Ammon's horn (tissue), 1 donor: ENCODE data around the gene CARS1.

Experiments used
- DNase-seq: peaks from one replicate; pipeline ENCODE4 v3.0.0-alpha.2; 2016; ENCODE audit warnings: low spot score

CARS1 gene

GRCh38 chr11:3060436-3061025 is 3.3 kb upstream of the CARS1 start:
- DNase-seq: no peak

GRCh38 chr11:3058753-3059664 is 1.8 kb upstream of the CARS1 start:
- DNase-seq: no peak

DNA sequence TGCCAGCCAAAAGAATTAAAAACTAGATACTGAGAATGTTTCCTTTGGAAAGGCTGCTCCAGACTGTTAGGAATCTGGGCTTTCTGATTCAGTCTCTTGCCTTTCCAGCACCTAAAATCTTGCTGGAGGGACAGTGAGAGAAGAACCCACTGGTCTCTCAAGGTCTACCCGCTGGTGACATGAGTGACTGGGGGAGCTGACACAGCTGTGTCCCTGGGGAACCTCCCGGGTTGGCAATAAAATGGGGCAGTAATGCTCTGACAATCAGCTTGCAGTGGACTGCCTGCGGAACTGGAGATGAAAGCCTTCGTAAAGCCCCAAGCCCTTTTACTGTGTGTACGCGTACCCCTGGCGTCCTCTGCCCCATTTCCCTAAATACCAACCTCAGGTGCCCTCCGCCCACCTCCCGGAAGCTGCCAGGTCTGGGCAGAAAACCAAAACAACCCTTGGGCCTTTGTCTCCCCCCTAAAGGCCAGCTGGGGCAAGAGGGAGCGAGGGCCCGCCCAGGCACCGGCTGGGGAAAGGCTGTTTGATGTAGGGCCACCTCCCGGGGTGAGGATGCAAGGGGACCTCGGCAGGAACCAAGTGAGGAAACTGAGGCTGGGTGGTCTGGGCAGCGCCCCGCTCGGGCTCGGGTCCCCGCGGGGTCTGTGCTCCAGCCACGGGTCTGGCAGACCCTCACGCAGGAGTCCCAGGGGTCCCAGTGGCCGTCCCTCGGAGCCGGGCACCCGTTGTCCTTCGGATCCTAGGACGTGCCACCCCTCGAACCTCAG is 741 bp downstream of the CARS1 start:
- no peak for DNase-seq

DNA sequence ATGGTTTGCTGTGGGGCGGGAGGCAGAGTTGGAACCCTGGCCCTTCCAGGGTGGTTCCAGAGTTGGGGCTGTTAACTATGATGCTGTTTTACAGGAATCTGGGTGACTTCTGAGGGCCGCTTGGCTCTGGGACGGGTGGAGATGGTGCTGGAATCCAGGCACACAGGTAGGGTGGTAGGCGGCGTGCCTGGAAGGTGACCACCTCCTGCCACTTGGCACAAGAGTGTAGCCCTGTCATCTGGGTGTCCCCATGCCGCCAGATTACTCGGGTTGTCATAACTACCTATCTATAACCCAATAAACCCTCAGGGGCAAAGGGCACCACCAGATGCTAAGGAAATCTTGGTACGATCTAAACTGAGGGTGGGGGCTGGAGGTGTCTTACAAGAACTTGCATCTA is 1.3 kb downstream of the CARS1 start:
- DNase-seq: no peak

DNA sequence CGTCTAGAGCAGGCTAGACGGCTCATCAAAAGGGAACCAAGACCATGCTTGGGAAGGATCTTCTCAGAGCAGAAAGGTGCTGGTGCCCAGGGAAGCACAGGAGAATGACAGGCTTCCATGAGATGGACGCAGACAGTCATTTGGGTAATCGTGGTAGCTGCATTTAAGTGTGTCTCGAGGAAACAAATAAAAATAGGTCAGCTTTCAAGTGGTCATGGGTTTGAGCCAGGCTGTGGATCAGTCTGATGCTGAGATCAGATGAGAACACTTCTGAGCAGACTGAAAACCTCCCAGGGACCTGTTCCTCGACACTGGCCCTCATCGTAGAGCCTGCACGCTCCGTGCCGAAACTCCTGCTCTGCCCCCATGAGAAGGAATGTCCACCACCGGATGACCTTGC is 4.7 kb downstream of the CARS1 start:
- no peak for DNase-seq

DNA sequence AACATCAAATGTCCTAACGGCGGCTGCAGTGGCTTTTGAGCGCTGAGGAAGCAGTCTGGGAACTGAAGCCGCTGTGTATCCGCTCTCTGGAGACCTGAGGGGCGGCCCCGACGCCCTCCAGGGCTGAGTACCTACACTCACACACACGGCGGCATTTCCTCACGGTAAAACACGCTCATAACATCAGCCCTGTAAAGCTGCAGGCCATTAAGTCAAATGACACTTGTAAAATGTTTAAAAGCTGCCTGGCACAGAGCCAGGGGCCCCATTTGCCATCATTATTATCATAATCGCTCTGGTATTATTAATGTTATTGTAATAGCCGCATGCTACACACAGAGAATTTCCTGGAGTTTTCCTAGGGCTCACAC is 5.1 kb downstream of the CARS1 start:
- no peak for DNase-seq

DNA sequence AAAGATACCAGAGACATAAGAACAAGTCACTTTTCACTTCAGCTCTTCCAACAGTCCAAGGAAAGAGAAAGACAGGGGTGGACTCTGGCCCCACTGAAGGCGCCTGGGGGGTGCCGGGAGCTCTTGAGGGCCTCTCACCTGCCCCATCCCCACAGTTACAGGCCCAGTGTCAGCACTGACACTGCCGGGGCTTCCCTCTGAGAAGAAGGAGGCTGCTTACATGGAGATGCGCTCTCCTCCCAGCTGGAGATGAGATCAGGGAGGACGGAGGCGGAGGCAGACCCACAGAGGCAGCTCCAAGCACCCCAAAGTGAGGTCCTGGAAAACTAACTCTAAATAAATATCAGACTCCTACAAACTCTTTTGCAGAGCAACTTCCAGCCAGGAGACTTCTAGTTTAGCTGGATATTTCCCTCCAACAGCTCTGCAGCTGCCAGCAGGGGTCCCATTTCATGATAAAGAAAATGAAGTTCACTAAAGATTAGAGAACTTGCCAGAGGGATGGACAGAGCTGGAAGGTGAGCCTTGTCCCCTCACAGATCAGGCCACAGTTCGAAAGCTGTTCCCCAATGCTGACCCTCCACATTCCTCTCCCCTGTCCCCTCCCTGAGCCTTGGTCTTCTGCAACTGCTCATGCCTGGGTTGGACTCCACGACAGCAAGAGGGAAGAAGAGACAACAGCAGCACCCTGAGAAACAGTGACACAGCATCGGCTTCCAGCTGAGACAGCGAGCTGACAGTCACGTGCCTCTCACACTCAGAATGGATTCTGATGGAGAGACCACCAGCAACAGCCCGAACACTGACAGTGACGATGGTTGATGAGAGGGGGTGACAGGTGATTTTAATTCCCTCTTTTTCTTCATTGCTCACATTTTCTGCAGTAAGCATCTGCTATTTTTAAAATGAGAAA is 5.8 kb downstream of the CARS1 start:
- peak; percentile 57 for DNase-seq

GRCh38 chr11:3050386-3051195 is 6.6 kb downstream of the CARS1 start:
- no peak for DNase-seq

DNA sequence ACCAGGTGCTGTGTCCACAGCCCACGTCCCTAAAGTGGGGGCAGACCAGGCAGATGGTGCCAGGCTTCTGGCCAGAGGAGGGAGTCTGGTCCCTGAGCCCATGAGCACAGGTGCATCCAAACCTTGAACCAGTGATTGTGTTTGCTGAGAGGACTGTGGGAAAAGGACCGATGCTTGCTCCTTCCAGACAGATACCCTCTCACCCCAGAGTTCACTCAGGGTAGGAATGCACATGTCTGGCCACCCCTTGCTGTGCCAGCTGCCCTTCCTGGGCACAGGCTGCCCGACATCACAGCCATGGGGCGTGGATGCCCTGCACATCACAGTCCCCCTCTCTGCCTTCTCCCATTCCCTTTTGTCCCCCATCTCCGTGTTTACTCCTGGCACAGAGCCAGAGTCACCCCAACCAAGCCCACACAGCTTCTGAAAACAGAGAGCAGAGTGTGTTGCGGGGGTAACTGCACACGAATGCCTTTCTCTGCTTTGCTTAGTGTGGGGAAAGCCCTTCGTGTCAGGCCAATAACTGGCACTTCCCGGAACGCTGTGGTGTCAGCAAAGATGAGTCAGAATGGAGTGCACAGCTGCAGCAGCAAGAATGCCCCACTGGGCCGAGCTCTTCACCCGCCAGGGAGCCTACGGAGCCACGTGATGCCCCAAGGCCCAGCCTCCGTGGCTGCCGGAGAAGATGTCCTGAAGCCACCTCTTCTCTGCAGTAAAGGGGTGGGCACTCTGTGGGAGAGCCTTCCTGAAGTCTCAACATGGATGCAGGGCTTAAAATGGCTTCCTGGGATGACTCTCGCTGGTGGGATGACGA is 7.6 kb downstream of the CARS1 start:
- peak; percentile 95 for DNase-seq

- no peak for DNase-seq
These were observed 9.6 kb downstream of the CARS1 start for GRCh38 chr11:3047637-3048036.

DNA sequence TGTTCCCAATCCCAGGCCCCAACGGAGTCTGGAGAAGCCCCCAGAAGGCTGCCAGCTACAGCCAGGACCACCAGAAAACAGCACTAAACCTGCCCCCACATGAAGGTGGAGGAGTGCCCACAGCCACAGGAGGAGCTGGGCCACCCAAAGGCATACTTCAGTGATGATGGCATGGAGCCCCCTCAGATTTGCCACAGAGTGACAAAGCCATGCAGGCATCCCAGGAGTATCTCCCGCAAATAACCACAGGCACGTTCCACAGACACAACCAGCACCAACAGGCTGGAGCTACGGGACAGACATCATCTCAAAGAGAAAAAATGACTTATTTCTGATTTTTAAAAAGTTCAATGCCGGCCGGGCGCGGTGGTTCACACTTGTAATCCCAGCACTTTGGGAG is 10.6 kb downstream of the CARS1 start:
- DNase-seq: no peak

GRCh38 chr11:3046190-3046589 is 11.0 kb downstream of the CARS1 start:
- no peak for DNase-seq

DNA sequence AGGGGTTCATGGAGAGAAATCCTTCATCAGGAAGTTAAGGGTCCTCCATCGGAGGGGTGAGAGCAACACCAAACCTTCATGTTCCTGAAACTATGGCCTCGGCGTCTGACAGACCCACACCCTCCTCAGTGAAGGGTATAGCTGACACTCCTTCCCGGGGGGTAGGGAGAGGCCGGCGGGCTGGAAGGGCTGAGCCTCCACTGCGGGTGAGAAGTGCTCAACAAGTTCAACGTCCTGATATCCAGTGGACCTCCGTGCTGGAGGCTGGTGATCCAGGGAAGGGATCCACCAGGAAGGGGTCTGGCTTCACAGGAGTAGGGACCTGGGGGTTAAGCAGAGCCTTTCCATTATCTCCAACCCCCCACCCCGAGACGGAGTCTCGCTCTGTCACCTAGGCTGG is 12.3 kb downstream of the CARS1 start:
- DNase-seq: no peak

GRCh38 chr11:3044004-3044403 is 13.2 kb downstream of the CARS1 start:
- DNase-seq: peak; percentile 1

GRCh38 chr11:3043315-3043871 is 13.8 kb downstream of the CARS1 start:
- peak; percentile 71 for DNase-seq

DNA sequence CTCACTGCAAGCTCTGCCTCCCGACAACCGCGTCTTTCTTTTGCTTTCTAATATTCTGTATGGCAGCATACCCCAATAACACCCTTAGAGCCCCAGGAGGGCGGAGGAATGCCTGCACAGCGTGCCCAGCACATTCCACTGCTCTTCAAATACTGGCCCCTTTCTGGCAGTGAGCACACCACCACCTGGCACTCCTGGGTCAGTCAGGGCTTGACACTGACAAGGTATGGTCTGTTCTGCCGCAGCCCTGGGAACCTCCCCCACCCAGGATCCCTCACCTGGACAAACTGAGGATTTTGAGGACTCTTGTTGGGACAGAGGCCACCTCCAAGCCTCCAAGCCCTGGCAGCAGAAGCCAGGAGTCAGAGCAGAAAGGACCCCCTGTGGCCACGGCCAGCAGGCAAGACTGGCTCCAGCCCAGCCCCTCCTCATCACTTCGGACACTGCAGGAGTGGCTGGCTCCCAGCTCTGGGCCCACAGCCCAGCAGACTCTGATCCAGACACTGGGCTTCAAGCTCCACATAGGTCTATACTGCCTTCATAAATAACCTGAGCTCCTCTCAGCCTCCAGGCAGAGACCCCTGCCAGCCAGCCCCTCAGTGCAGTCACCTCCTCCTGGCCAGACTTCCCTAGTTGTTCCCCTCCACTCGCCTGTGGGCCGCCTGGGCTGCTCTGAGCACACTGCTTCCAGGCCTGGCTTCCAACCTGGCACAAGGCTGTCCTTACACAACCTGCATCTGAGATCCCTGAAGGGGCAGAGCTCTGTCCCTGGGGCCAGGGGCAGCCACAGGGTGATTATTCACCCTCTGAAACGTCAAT is 14.5 kb downstream of the CARS1 start:
- DNase-seq: no peak

DNA sequence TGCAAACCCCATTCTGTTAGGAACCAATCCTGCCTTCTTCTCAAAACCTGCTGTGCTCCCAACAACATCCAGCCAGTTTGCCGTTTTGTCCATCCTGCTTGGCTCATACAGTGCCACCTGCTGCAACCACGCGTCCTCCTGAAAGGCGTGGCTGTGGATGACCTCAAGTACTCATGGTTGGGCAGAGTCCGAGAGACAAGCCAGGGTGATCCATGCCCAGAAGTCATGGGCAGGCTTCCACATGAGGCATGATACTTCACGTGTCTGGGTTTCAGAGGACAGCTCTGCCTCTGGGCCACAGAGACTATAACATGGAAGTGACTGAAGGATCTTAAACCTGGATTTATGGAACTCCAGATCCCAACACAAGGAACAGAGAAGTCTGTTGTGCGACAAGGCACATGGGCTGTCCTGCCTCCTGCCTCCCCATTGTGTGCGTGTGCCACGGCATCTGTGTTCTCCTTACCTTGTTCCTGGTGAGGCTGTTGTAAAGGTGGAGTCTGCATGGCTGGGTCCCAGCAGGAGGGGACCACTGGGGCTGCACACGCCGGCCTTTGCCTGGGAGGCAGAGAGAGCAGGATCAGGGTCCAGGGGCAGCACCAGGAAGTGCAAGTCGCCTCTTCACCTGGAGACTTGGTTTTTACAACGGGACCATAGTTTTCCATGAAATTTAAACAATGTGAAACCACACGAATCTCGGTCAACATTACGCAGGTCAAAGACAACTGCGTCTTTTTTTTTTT is 15.4 kb downstream of the CARS1 start:
- no peak for DNase-seq

DNA sequence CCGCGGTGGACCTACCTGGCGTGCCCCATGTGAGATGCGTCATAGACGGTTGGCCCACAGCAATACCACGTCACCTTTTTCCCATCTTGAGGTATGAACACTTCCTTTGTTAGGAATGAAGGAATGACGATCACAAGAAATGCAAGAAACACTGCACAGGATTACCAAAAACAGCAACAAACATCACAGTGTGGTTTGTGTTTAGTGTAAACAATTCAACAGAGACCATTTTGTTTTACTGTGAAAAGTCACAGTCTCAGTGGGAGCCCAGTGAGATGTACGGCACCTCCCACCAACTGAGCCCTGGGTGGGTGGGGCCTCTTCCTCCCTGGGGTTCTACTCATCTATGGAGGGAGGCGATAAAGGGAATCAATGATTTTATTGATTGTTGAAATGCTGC is 16.3 kb downstream of the CARS1 start:
- no peak for DNase-seq
